ENCODE results near the gene NLRP9.
A peak's percentile ranks its signal among the peaks of the same experiment; 100 is the strongest.

The NLRP9 gene

GRCh38 chr19:55676383-55676782, 61.8 kb downstream of the NLRP9 start:
- H3K4me1 ChIP-seq (ENCODE audit: control insufficient read depth, insufficient read depth, low read length), result peaks cover 46% of the 10 kb centered on the region
- H3K9ac ChIP-seq (ENCODE audit: low read length), result peak overlapping the region; percentile 99
- H3K36me3 ChIP-seq (ENCODE audit: control insufficient read depth, insufficient read depth, low read length, severe bottlenecking), result peaks cover 24% of the 10 kb centered on the region
- peak; percentile 15 for DNase-seq (ENCODE audit: low read depth)
- no peaks in the 10 kb centered on the region for H3K27me3 ChIP-seq (replicated peaks; ENCODE audit: control insufficient read depth, insufficient read depth, low read length)
- no peaks in the 10 kb centered on the region for H3K9me3 ChIP-seq (ENCODE audit: control insufficient read depth, low read length)
- H3K4me3 ChIP-seq (ENCODE audit: low read length), result peak overlapping the region; percentile 99

DNA sequence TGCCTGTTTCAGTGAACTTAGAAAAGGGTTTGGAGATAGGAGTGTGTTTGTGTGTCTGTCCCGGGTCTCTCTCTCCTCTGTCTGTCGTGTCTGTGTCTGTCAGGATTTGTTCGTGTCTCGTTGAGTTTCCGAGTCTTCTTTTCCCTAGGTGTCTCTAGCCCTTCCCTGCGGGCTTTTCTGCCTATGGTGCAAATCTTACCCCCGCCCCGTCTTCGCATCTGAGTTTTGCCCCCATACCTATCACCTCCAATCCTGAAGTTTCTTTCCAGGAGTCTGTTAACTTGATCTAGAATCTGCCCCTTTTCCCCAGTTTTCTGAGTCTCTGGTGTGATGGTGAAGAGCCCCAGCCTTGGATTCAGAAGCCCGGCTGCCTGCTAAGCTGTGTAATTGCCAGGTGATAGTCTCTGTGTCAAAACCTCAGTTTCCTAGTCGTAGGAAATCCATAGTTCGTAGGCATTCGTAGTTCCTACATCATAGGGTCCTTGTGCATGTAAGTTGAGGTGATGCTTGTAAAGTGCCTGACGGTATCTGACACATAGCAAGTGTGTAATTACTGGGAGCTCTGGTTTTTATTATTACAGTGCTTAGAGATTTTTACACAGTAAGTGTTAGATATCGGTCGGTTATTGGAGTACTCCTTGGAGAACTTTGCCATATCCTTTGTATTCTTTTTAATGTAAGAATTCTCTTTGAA, 62.4 kb downstream of the NLRP9 start:
- Histone ChIP-seq H3K4me3 (ENCODE audit: low read length) (peak overlapping the region; percentile 99), H3K36me3 (ENCODE audit: control insufficient read depth, insufficient read depth, low read length, severe bottlenecking) (peaks cover 25% of the 10 kb centered on the region), H3K4me1 (ENCODE audit: control insufficient read depth, insufficient read depth, low read length) (peaks cover 41% of the 10 kb centered on the region)

DNA sequence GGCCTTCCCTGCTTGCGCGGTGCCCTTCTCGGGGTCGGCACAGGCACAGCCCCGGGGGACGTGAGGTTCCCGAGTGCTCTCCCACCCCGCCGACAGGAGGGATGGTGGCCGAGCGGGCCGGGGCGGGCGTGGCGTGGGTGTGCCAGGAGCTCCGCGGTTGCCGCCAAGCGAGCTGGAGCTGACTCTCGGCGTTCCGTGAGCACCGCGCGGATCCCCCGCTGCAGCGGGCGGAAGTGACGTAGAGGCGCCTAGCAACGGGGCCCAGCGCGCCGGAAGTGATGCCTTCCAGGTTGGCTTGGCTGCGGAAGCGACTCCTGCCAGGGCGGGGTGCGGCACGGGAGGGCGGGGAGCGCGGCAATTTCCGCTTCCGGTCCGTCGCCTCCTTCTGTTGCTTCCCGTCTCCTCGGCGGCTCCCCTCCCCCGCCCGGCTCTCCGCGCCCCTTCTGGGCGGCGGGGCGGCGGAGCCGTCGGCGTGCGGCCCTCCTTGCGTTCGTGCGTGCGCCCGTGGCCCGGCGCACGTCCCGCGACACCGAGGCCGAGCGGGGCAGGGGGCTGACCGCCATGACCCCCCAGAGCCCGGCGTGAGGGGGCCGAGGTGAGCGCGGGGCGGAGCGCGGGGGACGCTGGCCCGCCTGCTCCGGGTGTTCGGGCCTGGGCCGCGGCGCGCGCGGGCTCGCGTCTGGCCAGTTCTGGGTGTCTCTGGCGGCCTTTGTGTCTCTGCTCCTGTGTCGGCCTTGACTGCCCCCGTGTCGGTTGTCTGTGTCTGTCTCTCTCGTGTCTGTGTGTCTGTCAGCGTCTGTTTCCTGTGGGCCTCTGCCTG, 63.2 kb downstream of the NLRP9 start, which contains the start of gene EPN1:
Gene EPN1 (plus strand): TSS at position 386 of the 820 bp plus-strand sequence. CDS start 3,402 bp downstream, outside the sequence.
- peak within 1 kb of the TSS; percentile 99 for H3K9ac ChIP-seq (ENCODE audit: low read length)
- no peaks in the 10 kb centered on the region for H3K27me3 ChIP-seq (replicated peaks; ENCODE audit: control insufficient read depth, insufficient read depth, low read length)
- no peaks in the 10 kb centered on the region for H3K9me3 ChIP-seq (ENCODE audit: control insufficient read depth, low read length)
- peaks cover 33% of the 10 kb centered on the region for H3K36me3 ChIP-seq (ENCODE audit: control insufficient read depth, insufficient read depth, low read length, severe bottlenecking)
- peak within 1 kb of the TSS; percentile 99 for H3K4me3 ChIP-seq (ENCODE audit: low read length)
- peaks cover 34% of the 10 kb centered on the region for H3K4me1 ChIP-seq (ENCODE audit: control insufficient read depth, insufficient read depth, low read length)
- peak; percentile 99 for DNase-seq (ENCODE audit: low read depth)

More for the DNA sequence above, 62.4 kb downstream of the NLRP9 start:
- H3K9me3 ChIP-seq (ENCODE audit: control insufficient read depth, low read length), result no peaks in the 10 kb centered on the region
- no peak for DNase-seq (ENCODE audit: low read depth)
- H3K9ac ChIP-seq (ENCODE audit: low read length), result peak overlapping the region; percentile 99
- no peaks in the 10 kb centered on the region for H3K27me3 ChIP-seq (replicated peaks; ENCODE audit: control insufficient read depth, insufficient read depth, low read length)

- Histone ChIP-seq H3K27me3 (replicated peaks; ENCODE audit: control insufficient read depth, insufficient read depth, low read length) (no peaks in the 10 kb centered on the region), H3K36me3 (ENCODE audit: control insufficient read depth, insufficient read depth, low read length, severe bottlenecking) (peaks cover 36% of the 10 kb centered on the region), H3K9ac (ENCODE audit: low read length) (peak overlapping the region; percentile 99), H3K4me1 (ENCODE audit: control insufficient read depth, insufficient read depth, low read length) (peaks cover 32% of the 10 kb centered on the region), H3K4me3 (ENCODE audit: low read length) (peak overlapping the region; percentile 99), H3K9me3 (ENCODE audit: control insufficient read depth, low read length) (no peaks in the 10 kb centered on the region)
- DNase-seq (ENCODE audit: low read depth), result no peak
Measured at GRCh38 chr19:55674459-55674840, 63.8 kb downstream of the NLRP9 start.

DNA sequence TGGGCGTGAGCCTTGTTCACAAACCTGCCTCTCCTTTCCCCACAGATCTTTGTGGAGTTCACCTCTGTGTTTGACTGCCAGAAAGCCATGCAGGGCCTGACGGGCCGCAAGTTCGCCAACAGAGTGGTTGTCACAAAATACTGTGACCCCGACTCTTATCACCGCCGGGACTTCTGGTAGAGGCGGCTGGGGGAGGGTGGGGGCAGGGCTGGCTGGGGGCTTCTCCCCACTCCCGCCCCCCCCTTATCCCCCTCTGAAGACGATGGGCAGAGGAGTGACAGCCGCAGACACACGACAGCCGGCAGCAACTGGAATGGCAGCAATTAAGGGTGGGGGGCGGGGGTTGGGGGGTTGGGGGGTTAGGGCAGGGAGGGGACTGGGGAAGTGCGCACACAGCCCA, 64.3 kb downstream of the NLRP9 start:
- no peaks in the 10 kb centered on the region for H3K27me3 ChIP-seq (replicated peaks; ENCODE audit: control insufficient read depth, insufficient read depth, low read length)
- no peak overlapping the region for H3K9ac ChIP-seq (ENCODE audit: low read length)
- no peaks in the 10 kb centered on the region for H3K9me3 ChIP-seq (ENCODE audit: control insufficient read depth, low read length)
- H3K4me3 ChIP-seq (ENCODE audit: low read length), result no peak overlapping the region
- peaks cover 36% of the 10 kb centered on the region for H3K36me3 ChIP-seq (ENCODE audit: control insufficient read depth, insufficient read depth, low read length, severe bottlenecking)
- peaks cover 32% of the 10 kb centered on the region for H3K4me1 ChIP-seq (ENCODE audit: control insufficient read depth, insufficient read depth, low read length)
- DNase-seq (ENCODE audit: low read depth), result no peak

DNA sequence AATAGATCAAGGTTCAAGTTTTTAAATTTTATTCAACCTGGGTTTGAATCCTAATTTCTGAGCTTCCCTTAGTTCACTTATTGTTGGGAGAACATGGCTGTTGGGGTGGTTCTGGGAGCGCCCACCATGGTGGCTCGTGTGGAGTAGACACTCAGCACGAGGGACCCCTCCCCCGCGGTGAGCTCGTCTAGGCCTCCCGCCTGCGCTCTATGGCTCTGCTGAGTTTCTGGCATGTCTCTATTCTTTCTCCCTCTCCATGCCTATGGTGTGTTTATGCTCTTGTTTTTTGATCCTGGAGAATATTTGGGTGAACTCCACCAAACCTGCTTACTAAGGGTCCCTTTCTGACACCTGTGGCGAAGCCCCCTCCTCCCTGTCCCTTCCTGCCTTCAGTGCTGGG, 64.7 kb downstream of the NLRP9 start:
- Histone ChIP-seq H3K9ac (ENCODE audit: low read length) (no peak overlapping the region), H3K4me1 (ENCODE audit: control insufficient read depth, insufficient read depth, low read length) (peaks cover 32% of the 10 kb centered on the region), H3K4me3 (ENCODE audit: low read length) (no peak overlapping the region), H3K27me3 (replicated peaks; ENCODE audit: control insufficient read depth, insufficient read depth, low read length) (no peaks in the 10 kb centered on the region), H3K9me3 (ENCODE audit: control insufficient read depth, low read length) (no peaks in the 10 kb centered on the region), H3K36me3 (ENCODE audit: control insufficient read depth, insufficient read depth, low read length, severe bottlenecking) (peaks cover 36% of the 10 kb centered on the region)
- DNase-seq (ENCODE audit: low read depth), result no peak

DNA sequence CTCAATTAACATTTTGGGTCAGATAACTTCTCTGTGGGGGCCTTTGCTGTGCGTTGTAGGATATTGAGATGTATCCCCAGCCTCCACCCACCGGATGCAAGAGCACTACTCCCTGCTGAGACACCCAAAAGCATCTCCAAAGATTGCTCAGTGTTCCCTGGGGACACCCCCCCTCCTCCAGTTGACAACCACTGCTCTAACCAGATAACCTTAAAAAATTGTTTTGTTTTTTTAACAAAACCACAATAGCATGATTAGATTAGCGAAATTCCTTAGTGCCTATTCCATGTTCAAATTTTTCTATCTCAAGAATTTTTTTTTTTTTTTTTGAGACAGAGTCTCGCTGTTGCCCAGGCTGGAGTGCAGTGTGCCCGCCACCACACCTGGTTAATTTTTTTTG, 65.8 kb downstream of the NLRP9 start:
- H3K4me3 ChIP-seq (ENCODE audit: low read length), result no peak overlapping the region
- no peak for DNase-seq (ENCODE audit: low read depth)
- no peaks in the 10 kb centered on the region for H3K9me3 ChIP-seq (ENCODE audit: control insufficient read depth, low read length)
- no peaks in the 10 kb centered on the region for H3K27me3 ChIP-seq (replicated peaks; ENCODE audit: control insufficient read depth, insufficient read depth, low read length)
- H3K36me3 ChIP-seq (ENCODE audit: control insufficient read depth, insufficient read depth, low read length, severe bottlenecking), result peaks cover 42% of the 10 kb centered on the region
- H3K4me1 ChIP-seq (ENCODE audit: control insufficient read depth, insufficient read depth, low read length), result peaks cover 25% of the 10 kb centered on the region
- H3K9ac ChIP-seq (ENCODE audit: low read length), result peak overlapping the region; percentile 42

DNA sequence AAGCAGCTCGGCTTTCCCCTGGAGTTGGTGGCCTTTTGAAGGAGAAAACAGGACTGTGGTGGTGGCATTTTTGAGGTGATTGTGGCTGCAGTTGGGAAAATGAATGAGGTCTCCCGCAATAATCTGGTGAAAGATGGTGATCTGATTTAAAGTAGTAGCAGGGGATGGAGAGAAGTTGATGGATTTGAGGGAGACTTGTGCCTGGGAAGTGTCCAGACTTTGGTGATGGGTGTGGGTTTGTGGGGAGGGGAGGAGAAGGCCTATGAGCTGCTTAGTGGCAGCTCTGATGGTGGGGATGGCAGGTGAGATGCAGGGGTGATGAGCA, 67.2 kb downstream of the NLRP9 start:
- peaks cover 56% of the 10 kb centered on the region for H3K36me3 ChIP-seq (ENCODE audit: control insufficient read depth, insufficient read depth, low read length, severe bottlenecking)
- H3K9ac ChIP-seq (ENCODE audit: low read length), result no peak overlapping the region
- H3K4me1 ChIP-seq (ENCODE audit: control insufficient read depth, insufficient read depth, low read length), result peaks cover 11% of the 10 kb centered on the region
- H3K27me3 ChIP-seq (replicated peaks; ENCODE audit: control insufficient read depth, insufficient read depth, low read length), result no peaks in the 10 kb centered on the region
- DNase-seq (ENCODE audit: low read depth), result no peak
- H3K9me3 ChIP-seq (ENCODE audit: control insufficient read depth, low read length), result no peaks in the 10 kb centered on the region
- no peak overlapping the region for H3K4me3 ChIP-seq (ENCODE audit: low read length)

DNA sequence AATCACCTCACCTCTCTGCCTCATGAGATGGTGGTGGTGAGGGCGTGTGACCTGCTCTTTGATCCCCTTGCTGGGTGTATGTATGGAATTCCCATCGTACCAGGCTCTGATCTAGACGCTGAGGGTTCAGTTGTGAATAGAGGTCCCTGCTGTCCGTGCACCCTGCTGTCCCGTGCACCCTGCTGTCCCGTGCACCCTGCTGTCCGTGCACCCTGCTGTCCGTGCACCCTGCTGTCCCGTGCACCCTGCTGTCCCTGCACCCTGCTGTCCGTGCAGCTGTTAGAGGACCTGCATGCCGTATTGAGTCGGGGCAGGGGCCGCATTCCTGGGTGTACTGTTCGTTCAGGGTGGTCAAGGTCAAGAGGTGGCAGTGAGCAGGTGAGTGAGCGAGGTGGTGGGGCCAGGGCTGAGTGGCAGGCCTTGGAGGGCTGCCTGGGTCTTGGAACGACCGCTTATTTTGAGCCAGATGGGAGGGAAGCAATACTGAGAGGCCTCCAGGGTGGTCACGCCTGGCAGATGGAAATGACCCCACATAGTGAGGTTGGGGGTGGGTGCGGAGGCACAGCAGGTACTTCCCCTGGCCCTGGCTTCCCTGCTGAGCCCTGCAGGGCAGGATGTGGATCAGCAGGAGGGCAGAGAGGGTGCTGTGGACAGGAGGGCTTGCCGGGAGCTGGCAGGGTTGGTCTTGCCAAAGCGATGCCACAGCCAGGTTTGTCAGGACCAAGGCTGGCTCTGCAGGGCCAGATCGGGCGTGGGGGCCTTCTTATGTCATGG, 67.7 kb downstream of the NLRP9 start:
- Histone ChIP-seq H3K4me1 (ENCODE audit: control insufficient read depth, insufficient read depth, low read length) (peaks cover 7% of the 10 kb centered on the region), H3K27me3 (replicated peaks; ENCODE audit: control insufficient read depth, insufficient read depth, low read length) (no peaks in the 10 kb centered on the region), H3K36me3 (ENCODE audit: control insufficient read depth, insufficient read depth, low read length, severe bottlenecking) (peaks cover 62% of the 10 kb centered on the region), H3K9me3 (ENCODE audit: control insufficient read depth, low read length) (no peaks in the 10 kb centered on the region), H3K4me3 (ENCODE audit: low read length) (no peak overlapping the region), H3K9ac (ENCODE audit: low read length) (no peak overlapping the region)
- DNase-seq (ENCODE audit: low read depth), result no peak

GRCh38 chr19:55669418-55670279, 68.6 kb downstream of the NLRP9 start:
- H3K4me3 ChIP-seq (ENCODE audit: low read length), result no peak overlapping the region
- H3K27me3 ChIP-seq (replicated peaks; ENCODE audit: control insufficient read depth, insufficient read depth, low read length), result no peaks in the 10 kb centered on the region
- H3K9ac ChIP-seq (ENCODE audit: low read length), result no peak overlapping the region
- no peak for DNase-seq (ENCODE audit: low read depth)
- H3K4me1 ChIP-seq (ENCODE audit: control insufficient read depth, insufficient read depth, low read length), result peaks cover 7% of the 10 kb centered on the region
- H3K9me3 ChIP-seq (ENCODE audit: control insufficient read depth, low read length), result no peaks in the 10 kb centered on the region
- peaks cover 69% of the 10 kb centered on the region for H3K36me3 ChIP-seq (ENCODE audit: control insufficient read depth, insufficient read depth, low read length, severe bottlenecking)

All from adipocyte (in vitro differentiated cells).